ENCODE results near the gene TSPO.

TSPO gene

DNA sequence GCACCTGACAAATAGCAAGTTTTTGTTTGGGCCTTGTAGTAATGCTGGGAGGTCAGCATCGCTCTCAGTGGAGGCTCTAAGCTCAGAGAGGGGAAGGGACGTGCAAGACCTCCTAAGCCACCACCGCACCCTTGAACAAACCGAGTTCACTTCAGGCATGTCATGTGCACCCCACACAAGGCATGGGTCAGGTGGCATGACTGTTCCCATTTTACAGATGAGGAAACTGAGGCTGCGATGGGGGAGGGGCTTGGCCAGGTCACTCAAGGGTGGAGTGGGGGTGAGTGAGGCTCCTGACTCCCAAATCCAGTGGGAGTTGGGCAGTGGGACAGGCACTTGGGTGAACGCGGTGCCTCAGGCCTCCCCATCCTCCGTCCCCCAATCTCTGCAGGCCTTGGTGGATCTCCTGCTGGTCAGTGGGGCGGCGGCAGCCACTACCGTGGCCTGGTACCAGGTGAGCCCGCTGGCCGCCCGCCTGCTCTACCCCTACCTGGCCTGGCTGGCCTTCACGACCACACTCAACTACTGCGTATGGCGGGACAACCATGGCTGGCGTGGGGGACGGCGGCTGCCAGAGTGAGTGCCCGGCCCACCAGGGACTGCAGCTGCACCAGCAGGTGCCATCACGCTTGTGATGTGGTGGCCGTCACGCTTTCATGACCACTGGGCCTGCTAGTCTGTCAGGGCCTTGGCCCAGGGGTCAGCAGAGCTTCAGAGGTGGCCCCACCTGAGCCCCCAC, 11.2 kb downstream of the TSPO start:
- Mint-ChIP-seq H3K4me3 (no peak overlapping the region), H3K27ac (no peak overlapping the region)

DNA sequence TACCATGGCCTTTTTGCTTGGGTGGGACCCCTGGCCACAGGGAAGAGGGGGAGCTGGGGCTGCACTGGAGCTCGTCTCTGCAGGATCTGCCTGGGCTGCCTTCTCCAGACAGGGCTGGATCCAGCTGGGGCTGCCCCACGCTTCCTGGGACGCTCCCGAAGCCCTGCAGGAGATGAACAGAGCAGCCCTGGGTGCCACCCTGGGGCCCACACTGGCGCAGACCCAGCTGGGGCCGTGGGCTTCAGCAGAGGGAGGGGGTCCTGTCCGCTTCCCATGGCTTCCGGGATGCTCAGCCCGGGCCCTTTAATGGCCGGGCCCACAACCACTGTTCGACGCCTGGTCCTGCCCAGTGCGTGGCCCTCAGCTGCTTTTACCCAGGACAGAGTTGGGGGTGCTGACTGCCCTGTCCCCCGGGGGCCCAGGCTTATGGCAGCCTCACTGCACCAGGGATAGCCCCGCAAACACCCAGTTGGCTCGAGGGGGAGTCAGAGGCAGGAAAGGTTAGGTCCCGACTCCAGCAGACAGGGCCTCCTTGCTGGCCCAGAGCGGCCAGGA, 12.0 kb downstream of the TSPO start:
- Mint-ChIP-seq H3K4me3 (no peak overlapping the region), H3K9me3 (no peaks in the 10 kb centered on the region), H3K36me3 (ENCODE audit: low read depth) (peaks cover 13% of the 10 kb centered on the region), H3K27ac (no peak overlapping the region), H3K4me1 (ENCODE audit: low read depth) (no peaks in the 10 kb centered on the region), H3K27me3 (no peaks in the 10 kb centered on the region)

More for the DNA sequence above, 11.2 kb downstream of the TSPO start:
- H3K9me3 Mint-ChIP-seq, result no peaks in the 10 kb centered on the region
- no peaks in the 10 kb centered on the region for H3K27me3 Mint-ChIP-seq
- H3K4me1 Mint-ChIP-seq (ENCODE audit: low read depth), result no peaks in the 10 kb centered on the region
- peaks cover 7% of the 10 kb centered on the region for H3K36me3 Mint-ChIP-seq (ENCODE audit: low read depth)

DNA sequence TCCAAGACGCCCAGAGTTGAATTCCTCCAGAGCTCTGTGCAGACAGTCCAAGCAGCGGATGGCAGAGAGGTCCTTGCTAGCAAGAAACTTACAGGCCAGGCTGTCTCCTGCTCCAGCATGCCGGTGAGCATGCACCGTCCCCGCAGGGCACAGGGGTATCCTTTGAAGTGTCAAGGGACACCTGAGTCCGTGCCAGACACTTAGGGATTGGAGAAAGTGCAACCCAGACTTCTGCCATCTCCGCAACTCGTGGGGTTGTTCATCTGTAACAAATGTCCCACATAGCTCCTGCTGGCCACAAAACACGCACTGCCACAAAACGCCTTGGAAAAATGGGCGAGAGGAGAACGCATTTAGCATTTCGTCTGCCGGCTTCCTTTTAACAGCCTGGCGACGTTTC, 13.3 kb downstream of the TSPO start:
- no peaks in the 10 kb centered on the region for H3K4me1 Mint-ChIP-seq (ENCODE audit: low read depth)
- H3K9me3 Mint-ChIP-seq, result no peaks in the 10 kb centered on the region
- H3K36me3 Mint-ChIP-seq (ENCODE audit: low read depth), result peaks cover 9% of the 10 kb centered on the region
- H3K27ac Mint-ChIP-seq, result no peak overlapping the region
- no peak overlapping the region for H3K4me3 Mint-ChIP-seq
- H3K27me3 Mint-ChIP-seq, result no peaks in the 10 kb centered on the region

DNA sequence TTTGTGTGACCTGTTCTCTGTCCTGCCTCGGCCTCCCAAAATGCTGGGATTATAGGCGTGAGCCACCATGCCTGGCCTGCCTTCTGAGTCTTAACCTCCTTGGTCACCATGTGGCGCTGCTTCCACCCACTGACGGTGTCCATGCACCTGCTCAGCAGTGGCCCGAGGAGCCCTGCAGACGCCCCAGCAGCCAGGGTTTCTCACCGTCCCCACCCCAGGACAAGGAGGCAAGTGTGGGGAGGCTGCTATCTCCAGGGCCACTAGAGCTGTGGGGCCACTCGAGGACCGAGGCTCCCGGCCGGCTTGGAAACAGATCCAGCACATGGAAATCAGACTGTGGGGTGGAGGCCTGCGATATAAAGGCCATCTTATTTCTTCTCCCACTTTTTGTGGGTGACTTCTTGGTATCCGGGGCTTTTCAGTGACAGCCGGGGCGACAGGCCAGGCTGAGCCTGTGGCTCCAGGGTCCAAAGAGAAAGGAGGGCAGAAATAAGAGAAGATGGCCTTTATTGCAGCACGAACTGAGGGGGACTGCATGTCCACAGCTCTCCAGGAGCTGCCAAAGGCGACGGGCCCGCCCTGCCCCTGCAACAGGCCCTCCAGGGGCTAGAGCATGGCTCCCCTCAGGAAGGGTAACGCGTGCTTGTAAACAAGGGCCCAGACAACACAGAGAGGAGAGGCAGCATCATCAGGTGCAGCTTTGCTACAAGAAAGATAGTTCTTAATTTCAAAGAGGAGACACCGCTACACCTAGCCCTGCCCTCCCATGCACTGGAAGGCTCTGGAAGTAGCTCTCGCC, 15.0 kb downstream of the TSPO start:
- no peaks in the 10 kb centered on the region for H3K27me3 Mint-ChIP-seq
- no peaks in the 10 kb centered on the region for H3K4me1 Mint-ChIP-seq (ENCODE audit: low read depth)
- H3K9me3 Mint-ChIP-seq, result no peaks in the 10 kb centered on the region
- H3K4me3 Mint-ChIP-seq, result no peak overlapping the region
- no peak overlapping the region for H3K27ac Mint-ChIP-seq
- H3K36me3 Mint-ChIP-seq (ENCODE audit: low read depth), result peaks cover 17% of the 10 kb centered on the region

DNA sequence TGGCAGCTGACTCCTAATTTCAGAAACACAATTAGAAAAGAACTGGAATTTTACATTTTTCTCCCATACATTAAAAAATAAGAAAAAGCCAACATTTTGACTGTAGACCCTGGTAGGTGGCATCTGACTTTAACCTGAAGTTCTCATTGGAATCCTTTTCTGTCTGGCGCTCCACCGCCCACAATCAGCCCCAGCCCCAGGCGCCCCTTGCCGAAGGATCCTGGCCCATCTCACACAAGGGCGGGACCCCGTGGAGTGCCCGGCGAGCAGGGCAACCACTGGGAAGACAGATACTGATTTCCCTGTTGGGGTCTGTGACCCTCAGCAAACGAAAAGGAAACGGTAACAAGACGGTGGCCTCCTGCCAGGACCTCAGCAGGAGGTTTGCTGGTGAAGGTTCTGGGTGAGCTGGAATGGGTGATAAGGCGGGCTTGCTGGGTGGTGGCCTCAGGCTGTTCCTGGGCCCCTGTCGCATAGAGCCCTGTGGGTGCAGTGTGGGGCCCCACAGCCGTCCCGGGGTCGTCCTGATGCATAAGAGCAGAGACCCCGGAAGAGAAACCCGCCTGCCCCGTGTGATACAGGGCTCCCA, 15.7 kb downstream of the TSPO start:
- Mint-ChIP-seq H3K27ac (no peak overlapping the region), H3K36me3 (ENCODE audit: low read depth) (peaks cover 17% of the 10 kb centered on the region), H3K4me1 (ENCODE audit: low read depth) (no peaks in the 10 kb centered on the region)

DNA sequence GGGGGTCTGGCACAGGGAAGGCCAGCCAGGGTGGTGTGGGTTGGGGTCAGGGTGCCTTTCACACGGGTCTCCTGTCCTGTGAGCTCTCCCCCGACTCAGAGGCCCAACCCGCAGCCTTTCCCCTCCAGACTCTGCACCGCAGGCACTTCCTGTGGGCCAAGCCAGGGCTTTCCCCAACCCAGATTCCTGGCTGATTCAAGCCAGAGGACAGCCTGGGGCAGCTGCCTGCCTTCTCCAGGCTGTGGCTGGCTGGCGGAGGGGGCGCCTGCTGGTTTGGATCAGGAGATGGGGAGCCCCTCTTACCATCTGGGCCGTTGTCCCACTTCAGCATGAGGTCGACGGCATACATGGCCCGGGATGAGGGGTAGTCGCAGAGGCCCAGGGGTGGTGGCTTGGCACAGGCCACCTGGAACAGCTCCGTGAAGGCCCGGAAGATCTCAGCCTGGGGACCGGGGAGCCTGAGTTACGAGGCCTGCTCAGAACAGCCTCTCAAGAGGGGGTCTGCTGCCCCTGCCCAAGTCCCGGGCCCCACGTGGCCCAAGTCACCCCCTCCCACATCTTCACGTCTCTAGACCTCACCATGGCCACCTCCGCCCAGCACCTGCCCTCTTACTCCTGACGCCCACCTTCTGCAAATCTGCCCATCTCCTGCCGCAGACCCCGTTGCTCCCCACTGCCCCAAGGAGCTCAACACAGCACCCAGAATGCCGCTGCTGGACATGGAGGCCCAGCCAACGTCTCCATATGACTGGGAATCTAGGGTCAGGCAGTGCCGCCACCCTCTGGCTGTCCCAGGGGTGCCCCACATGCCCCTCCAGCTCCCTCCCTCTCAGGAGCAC, 17.3 kb downstream of the TSPO start:
- Mint-ChIP-seq H3K4me1 (ENCODE audit: low read depth) (no peaks in the 10 kb centered on the region), H3K27me3 (no peaks in the 10 kb centered on the region), H3K36me3 (ENCODE audit: low read depth) (peaks cover 32% of the 10 kb centered on the region), H3K27ac (no peak overlapping the region), H3K4me3 (no peak overlapping the region), H3K9me3 (no peaks in the 10 kb centered on the region)

More for the DNA sequence above, 15.7 kb downstream of the TSPO start:
- no peaks in the 10 kb centered on the region for H3K9me3 Mint-ChIP-seq
- no peak overlapping the region for H3K4me3 Mint-ChIP-seq
- H3K27me3 Mint-ChIP-seq, result no peaks in the 10 kb centered on the region

DNA sequence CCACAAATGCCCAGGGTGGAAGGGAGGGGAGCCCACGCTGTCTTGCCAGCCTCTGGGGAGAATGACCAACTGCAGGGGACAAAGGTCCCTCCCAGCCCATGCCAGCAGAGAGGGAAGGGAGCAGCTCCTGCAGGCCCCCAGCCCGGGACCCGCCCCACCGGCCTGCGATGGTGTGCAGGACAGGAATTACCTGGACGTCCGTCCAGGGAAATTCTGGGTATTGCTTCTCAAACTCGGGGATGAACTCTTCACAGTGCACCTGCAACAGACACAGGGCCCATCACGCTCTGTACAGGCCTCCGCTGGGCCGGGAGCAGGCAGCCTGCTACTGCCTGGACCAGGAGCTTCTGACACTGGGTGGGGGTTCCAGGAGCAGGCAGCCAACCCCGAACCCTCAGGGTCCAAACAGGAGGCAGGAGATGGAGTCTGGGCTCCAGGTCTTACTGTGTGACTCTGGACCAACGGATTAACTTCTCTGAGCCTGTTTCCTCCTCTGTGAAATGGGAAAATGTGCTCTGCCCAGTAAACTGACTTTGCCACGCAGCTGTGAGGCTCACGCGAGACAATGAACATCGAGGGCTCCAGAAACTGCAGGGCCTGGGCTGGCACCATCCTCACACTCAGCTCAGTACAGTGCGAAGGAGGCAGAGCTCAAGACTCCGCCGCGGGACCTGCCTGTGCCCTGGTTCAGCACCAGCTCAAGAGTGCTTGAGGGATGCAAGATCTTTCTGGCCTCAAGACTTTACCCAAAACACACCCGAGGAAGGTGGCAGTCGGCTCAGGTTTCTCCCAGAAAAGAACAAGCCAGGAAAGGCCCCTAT, 18.2 kb downstream of the TSPO start:
- Mint-ChIP-seq H3K27ac (no peak overlapping the region), H3K4me1 (ENCODE audit: low read depth) (no peaks in the 10 kb centered on the region), H3K9me3 (no peaks in the 10 kb centered on the region), H3K4me3 (no peak overlapping the region), H3K36me3 (ENCODE audit: low read depth) (peaks cover 33% of the 10 kb centered on the region), H3K27me3 (no peaks in the 10 kb centered on the region)

DNA sequence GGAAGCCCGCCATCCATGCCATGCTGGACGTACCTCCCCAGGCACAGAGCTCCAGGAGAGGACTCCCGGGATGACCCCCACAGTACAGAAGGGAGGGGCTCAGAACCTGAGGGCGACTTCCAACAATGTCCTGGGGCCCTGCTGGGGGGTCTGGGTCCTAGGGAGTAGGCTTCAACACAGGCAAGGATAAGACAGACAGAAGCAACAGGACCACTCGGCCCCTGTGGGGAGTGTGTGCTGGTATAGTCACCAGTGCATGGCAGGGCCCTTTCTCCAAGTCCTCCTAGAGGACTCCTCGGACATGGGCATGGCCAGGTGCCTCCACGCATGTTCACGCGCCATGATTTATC, 18.7 kb downstream of the TSPO start:
- Mint-ChIP-seq H3K27me3 (no peaks in the 10 kb centered on the region), H3K36me3 (ENCODE audit: low read depth) (peaks cover 33% of the 10 kb centered on the region), H3K4me3 (no peak overlapping the region), H3K9me3 (no peaks in the 10 kb centered on the region), H3K4me1 (ENCODE audit: low read depth) (no peaks in the 10 kb centered on the region), H3K27ac (no peak overlapping the region)

DNA sequence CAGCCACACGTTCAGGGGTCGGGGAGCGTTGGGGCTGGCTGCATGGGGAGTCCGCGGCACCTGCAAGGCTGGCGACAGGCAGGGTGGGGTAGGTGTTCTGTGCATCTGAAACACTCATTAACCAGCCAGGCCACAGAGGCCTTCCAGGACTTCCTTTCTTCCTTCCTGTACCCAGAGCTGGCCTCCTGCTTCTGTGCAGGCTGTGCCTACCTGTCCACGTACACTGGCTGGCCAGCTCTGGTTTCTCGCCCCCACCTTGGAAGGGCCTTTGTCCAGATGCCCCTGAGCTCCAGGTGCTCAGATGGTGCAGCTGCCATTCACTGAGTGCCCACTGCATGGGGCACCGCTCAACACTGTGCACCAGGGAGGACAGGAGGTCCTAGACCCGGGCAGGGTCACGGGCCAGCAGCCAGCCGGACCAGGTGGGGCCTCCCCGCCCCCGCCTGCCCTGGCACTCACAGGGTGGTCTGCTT, 19.7 kb downstream of the TSPO start:
- no peak overlapping the region for H3K4me3 Mint-ChIP-seq
- no peak overlapping the region for H3K27ac Mint-ChIP-seq
- no peaks in the 10 kb centered on the region for H3K9me3 Mint-ChIP-seq
- no peaks in the 10 kb centered on the region for H3K4me1 Mint-ChIP-seq (ENCODE audit: low read depth)
- no peaks in the 10 kb centered on the region for H3K27me3 Mint-ChIP-seq
- H3K36me3 Mint-ChIP-seq (ENCODE audit: low read depth), result peaks cover 33% of the 10 kb centered on the region

DNA sequence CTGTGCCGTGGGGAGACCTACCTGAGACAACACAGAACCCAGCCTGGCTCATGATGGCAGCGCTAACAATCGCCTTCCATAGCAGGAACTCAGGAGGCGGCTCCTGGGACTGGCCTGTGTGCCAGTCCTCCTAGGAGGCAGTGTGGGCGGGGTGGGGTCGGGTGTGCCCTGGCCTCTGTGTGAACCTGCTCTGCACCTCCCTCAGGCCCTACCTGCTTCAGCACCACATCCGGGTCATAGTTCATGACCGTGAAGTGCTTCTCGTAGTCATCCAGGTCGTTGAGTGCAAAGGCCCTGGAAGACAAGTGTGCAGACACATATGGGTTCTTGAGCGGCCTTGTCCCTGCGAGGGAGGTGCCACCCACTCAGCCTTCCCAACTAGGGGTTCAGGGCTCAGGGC, 20.2 kb downstream of the TSPO start:
- Mint-ChIP-seq H3K4me3 (no peak overlapping the region), H3K27me3 (no peaks in the 10 kb centered on the region), H3K4me1 (ENCODE audit: low read depth) (no peaks in the 10 kb centered on the region), H3K36me3 (ENCODE audit: low read depth) (peaks cover 33% of the 10 kb centered on the region), H3K9me3 (no peaks in the 10 kb centered on the region), H3K27ac (no peak overlapping the region)

DNA sequence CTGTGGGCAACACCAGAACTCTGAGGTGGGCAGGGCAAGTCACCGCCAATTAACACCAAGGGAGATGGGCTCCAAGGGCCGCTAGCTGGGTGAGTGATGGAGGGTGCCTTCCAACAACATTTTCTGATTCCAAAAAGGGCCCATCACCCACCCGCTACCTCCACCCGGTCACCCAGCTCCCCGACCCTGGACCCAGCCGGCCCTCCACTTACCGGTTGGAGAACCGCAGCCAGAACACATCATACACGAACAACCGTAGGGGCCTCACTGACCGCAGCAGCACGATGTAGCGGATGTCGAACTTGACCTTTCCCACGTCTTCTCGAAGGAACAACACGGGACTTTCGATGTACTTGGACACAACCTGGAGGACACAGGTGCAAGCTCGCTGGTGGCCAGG, 20.8 kb downstream of the TSPO start:
- Mint-ChIP-seq H3K27ac (no peak overlapping the region), H3K36me3 (ENCODE audit: low read depth) (peaks cover 33% of the 10 kb centered on the region), H3K27me3 (no peaks in the 10 kb centered on the region), H3K4me3 (no peak overlapping the region), H3K9me3 (no peaks in the 10 kb centered on the region), H3K4me1 (ENCODE audit: low read depth) (no peaks in the 10 kb centered on the region)

DNA sequence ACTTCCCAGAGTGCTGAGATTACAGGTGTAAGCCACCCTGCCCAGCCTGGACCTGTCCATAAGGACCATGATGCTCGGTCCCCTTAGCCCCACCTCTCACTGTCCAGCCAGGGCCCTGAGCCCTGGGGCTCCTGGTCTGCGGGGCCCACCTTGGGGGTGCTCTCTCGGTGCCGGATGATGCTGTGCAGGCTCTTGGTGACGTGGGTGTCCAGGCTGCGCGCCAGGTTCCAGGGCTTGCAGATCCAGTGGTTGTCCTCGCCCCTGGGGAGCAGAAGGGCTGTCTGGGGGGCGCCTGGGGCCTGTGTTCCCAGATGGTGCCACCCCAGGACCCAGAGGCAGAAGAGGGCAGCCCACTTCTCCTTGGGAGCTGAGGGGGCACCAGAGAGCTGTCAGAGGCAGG, 22.2 kb downstream of the TSPO start:
- H3K27ac Mint-ChIP-seq, result no peak overlapping the region
- H3K4me1 Mint-ChIP-seq (ENCODE audit: low read depth), result no peaks in the 10 kb centered on the region
- no peak overlapping the region for H3K4me3 Mint-ChIP-seq
- H3K9me3 Mint-ChIP-seq, result no peaks in the 10 kb centered on the region
- H3K27me3 Mint-ChIP-seq, result no peaks in the 10 kb centered on the region
- peaks cover 33% of the 10 kb centered on the region for H3K36me3 Mint-ChIP-seq (ENCODE audit: low read depth)

DNA sequence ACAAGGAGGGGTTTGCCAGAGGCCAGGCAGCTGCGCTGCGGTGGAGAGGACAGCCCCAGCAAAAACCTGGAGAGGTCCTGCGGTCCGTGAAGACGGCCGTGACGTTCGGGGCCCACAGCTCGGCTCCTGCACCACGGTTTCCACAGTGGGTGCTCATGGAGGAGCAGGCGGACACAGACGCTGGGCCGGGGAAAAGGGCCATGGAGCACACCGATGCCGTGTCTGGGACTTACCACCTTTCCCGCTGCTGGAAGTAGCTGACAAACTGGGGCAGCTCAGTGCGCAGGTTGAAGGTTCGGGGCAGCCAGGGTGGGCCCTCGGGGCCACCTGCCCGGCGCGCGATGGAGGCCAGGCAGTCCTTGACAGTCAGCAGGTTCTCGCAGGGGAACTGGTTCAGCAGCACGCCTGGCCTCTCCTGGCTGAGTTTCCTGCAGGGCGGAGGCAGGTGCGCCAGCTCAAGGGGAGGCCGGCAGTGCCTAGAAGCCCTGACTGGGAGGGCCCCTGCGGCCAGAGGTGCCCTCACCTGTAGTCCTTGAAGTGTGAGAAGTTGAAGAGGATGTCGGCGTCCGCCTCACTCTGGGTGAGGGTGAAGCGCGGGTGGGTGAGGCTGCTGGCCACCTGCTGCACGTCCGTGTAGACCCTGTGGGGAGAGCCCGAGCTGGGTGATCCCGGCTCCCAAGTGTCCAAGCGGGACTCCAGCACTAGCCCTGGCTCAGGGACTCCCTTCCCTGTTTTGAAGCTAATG, 22.8 kb downstream of the TSPO start:
- H3K27me3 Mint-ChIP-seq, result no peaks in the 10 kb centered on the region

More for the DNA sequence above, 22.8 kb downstream of the TSPO start:
- Mint-ChIP-seq H3K36me3 (ENCODE audit: low read depth) (peaks cover 39% of the 10 kb centered on the region), H3K9me3 (no peaks in the 10 kb centered on the region), H3K27ac (no peak overlapping the region), H3K4me3 (no peak overlapping the region), H3K4me1 (ENCODE audit: low read depth) (no peaks in the 10 kb centered on the region)

Measured in stimulated activated naive CD8-positive, alpha-beta T cell treated with anti-CD3 and anti-CD28 coated beads, Interleukin-15, Interleukin-2, amounts not matched to agents 100 ng/mL and 50 ng/mL, for 24 hours (primary cell).